Measurements from ENCODE around the gene DYNC2LI1.

DNA sequence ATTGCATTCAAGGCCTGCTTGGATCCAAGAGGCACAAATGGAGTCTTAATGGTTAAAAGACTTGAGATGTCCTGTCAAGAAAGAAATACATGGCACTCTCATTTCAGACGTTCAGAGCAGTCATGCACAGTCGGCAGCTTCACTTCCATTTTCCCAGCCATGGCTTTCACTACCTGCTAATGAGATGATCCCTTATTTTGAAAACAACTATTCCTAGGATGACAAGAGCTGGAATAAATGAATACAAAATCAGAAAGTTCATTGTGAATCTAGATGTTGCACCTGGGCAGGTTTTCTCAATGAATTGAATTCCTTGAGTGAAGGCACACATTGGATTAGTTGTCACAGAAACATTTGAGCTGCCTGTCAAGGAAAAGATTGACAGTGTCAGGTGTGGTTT lies 39.1 kb downstream of the DYNC2LI1 start:
- no peak for TF ChIP-seq POLR2A (IDR thresholded peaks at IDR 0.05; ENCODE audit: low read length)
- TF ChIP-seq GATA1 (IDR thresholded peaks at IDR 0.05; ENCODE audit: low read depth, low read length) = no peak

Measured in erythroblast (primary cell).